Measurements from ENCODE around the gene CYP39A1.

- TF ChIP-seq RBM39 (optimal IDR thresholded peaks at IDR 0.05; ENCODE audit: low read depth, low read length) (no peak), EHMT2 (IDR thresholded peaks at IDR 0.05) (no peak), ZBTB26 (CRISPR knock-in tag; IDR thresholded peaks at IDR 0.05) (no peak)
- TF ChIP-seq, protein P1, sequence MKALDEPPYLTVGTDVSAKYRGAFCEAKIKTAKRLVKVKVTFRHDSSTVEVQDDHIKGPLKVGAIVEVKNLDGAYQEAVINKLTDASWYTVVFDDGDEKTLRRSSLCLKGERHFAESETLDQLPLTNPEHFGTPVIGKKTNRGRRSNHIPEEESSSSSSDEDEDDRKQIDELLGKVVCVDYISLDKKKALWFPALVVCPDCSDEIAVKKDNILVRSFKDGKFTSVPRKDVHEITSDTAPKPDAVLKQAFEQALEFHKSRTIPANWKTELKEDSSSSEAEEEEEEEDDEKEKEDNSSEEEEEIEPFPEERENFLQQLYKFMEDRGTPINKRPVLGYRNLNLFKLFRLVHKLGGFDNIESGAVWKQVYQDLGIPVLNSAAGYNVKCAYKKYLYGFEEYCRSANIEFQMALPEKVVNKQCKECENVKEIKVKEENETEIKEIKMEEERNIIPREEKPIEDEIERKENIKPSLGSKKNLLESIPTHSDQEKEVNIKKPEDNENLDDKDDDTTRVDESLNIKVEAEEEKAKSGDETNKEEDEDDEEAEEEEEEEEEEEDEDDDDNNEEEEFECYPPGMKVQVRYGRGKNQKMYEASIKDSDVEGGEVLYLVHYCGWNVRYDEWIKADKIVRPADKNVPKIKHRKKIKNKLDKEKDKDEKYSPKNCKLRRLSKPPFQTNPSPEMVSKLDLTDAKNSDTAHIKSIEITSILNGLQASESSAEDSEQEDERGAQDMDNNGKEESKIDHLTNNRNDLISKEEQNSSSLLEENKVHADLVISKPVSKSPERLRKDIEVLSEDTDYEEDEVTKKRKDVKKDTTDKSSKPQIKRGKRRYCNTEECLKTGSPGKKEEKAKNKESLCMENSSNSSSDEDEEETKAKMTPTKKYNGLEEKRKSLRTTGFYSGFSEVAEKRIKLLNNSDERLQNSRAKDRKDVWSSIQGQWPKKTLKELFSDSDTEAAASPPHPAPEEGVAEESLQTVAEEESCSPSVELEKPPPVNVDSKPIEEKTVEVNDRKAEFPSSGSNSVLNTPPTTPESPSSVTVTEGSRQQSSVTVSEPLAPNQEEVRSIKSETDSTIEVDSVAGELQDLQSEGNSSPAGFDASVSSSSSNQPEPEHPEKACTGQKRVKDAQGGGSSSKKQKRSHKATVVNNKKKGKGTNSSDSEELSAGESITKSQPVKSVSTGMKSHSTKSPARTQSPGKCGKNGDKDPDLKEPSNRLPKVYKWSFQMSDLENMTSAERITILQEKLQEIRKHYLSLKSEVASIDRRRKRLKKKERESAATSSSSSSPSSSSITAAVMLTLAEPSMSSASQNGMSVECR (CRISPR knock-in tag; IDR thresholded peaks at IDR 0.05) = no peak
Measured at GRCh38 chr6:46628498-46628897, 24.1 kb downstream of the CYP39A1 start.

Measured in K562 (cell line).